Body of pancreas (tissue), 4 donors: ENCODE results near the gene SLC6A9.

Experiments
- POLR2A ChIP-seq, 3 donors: fragments of 450-650 bp; IDR thresholded peaks; one replicate each; pipeline ENCODE4 v1.6.1; 2016; ENCODE audit warnings: antibody characterized with exemption in 3 of 3, mild to moderate bottlenecking in 2 of 3
- TF ChIP-seq, protein P1 (sequence below), 7 experiments: fragments of 450-650 bp in 4 of 7; fragments of 200-600 bp in 3 of 7; sonication (generic) in 3 of 7; IDR thresholded peaks; one replicate each; pipeline ENCODE4 v1.5.1; 2016 to 2019; ENCODE audit warnings: antibody characterized with exemption in 7 of 7

DNA sequence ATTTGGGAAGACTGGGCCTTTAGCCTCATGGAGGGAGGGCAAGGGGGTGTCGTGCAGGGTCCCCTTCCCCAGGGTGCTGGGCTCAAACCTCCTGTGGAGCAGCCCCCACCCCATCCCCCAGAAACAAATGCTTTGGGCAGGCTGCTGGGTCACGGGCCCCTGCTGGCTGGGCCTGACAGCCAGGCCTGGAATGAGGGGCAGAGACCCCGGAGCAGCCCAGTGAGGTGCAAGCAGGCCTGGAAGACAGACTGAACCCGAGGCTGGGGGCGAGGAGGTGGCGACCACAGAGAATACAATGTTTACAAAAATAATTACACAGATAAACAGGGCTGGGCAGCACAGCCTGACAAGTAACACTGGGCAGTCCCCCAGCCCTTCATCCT lies 34.5 kb downstream of the SLC6A9 start:
- TF ChIP-seq, protein P1, sequence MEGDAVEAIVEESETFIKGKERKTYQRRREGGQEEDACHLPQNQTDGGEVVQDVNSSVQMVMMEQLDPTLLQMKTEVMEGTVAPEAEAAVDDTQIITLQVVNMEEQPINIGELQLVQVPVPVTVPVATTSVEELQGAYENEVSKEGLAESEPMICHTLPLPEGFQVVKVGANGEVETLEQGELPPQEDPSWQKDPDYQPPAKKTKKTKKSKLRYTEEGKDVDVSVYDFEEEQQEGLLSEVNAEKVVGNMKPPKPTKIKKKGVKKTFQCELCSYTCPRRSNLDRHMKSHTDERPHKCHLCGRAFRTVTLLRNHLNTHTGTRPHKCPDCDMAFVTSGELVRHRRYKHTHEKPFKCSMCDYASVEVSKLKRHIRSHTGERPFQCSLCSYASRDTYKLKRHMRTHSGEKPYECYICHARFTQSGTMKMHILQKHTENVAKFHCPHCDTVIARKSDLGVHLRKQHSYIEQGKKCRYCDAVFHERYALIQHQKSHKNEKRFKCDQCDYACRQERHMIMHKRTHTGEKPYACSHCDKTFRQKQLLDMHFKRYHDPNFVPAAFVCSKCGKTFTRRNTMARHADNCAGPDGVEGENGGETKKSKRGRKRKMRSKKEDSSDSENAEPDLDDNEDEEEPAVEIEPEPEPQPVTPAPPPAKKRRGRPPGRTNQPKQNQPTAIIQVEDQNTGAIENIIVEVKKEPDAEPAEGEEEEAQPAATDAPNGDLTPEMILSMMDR (IDR thresholded peaks at IDR 0.05) = no peak
- TF ChIP-seq POLR2A (IDR thresholded peaks at IDR 0.05) = no peak
